Astrocyte (in vitro differentiated cells and primary cell): ENCODE results near the gene RPS6KL1.

Experiments used
- EZH2 ChIP-seq: IDR thresholded peaks from 2 replicates; pipeline ENCODE4 v1.6.1; 2012; ENCODE audit warnings: mild to moderate bottlenecking, low read length, inconsistent platforms; ENCODE audit not compliant: insufficient read depth
- TF ChIP-seq, protein P1 (sequence below): IDR thresholded peaks from 2 replicates; pipeline ENCODE4 v1.5.1; 2011; ENCODE audit warnings: low read depth, mild to moderate bottlenecking, inconsistent platforms, low read length, moderate library complexity; ENCODE audit not compliant: insufficient read depth

DNA sequence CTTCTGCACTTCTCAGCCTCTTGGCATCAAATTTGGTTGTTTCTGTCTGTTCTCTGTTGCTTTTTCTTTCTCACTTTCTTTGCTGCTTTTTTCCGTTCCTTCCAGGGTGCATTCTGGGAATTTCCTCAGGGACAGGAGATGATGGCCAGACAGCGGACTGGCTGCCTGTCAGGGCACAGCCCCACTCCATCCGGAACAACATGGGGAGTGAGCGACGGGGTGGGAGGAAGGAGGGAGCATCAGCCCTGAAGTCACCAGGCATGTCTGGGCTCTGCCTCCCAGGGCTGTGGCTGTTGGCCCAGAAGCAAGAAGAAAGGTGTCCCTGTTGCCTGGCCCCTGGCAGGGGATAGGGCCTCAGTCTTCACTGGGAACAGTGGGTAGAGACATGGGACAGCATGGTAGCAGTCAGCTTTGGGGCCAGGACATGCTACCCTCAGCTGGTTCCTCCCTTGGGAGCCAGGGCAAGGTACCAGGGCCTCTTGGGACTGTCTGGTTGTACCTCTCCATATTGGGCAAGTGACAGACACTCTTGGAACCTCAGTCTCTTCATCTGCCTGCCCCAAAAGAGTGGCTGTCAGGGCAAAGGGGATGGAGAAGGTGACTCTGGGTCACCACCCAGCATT, 23.7 kb upstream of the RPS6KL1 start:
- TF ChIP-seq, protein P1, sequence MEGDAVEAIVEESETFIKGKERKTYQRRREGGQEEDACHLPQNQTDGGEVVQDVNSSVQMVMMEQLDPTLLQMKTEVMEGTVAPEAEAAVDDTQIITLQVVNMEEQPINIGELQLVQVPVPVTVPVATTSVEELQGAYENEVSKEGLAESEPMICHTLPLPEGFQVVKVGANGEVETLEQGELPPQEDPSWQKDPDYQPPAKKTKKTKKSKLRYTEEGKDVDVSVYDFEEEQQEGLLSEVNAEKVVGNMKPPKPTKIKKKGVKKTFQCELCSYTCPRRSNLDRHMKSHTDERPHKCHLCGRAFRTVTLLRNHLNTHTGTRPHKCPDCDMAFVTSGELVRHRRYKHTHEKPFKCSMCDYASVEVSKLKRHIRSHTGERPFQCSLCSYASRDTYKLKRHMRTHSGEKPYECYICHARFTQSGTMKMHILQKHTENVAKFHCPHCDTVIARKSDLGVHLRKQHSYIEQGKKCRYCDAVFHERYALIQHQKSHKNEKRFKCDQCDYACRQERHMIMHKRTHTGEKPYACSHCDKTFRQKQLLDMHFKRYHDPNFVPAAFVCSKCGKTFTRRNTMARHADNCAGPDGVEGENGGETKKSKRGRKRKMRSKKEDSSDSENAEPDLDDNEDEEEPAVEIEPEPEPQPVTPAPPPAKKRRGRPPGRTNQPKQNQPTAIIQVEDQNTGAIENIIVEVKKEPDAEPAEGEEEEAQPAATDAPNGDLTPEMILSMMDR: no peak
- TF ChIP-seq EZH2: no peak
